ENCODE measurements around the gene PDCD2L. TPM values are rescaled to one million over a fixed set of nuclear protein-coding genes. Genes with fewer than 3 reads are reported as not detected.
A peak's percentile ranks its signal among the peaks of the same experiment; 100 is the strongest.
"Not testable (repeated sequence)": the region's sequence is repeated elsewhere in the genome, so short reads cannot be mapped to it uniquely, and the experiment has no call there.

The PDCD2L gene
- total RNA-seq, 6 experiments from 2014 or later = 8.8 to 13.3 (median 12.0) TPM

GRCh38 chr19:34397853-34398252, 6.3 kb upstream of the PDCD2L start:
- no peak overlapping the region for H3K27ac Mint-ChIP-seq
- no peak for DNase-seq
- no peaks in the 10 kb centered on the region for H3K4me1 Mint-ChIP-seq (ENCODE audit: low read depth)

GRCh38 chr19:34399886-34400285, 4.3 kb upstream of the PDCD2L start:
- Mint-ChIP-seq H3K27ac (no peak overlapping the region), H3K4me3 (no peak overlapping the region), H3K9me3 (no peaks in the 10 kb centered on the region), H3K36me3 (ENCODE audit: low read depth) (peaks cover 5% of the 10 kb centered on the region; the same call in 1 of the 2 replicates), H3K4me1 (ENCODE audit: low read depth) (0 out of 2 replicates have a peak, but pooled peaks cover 5% of the 10 kb centered on the region), H3K27me3 (ENCODE audit: insufficient read depth) (no peaks in the 10 kb centered on the region; the same call in 1 of the 2 replicates)
- no peak for DNase-seq
- no peak for TF ChIP-seq CTCF (IDR thresholded peaks at IDR 0.05)

More at GRCh38 chr19:34397853-34398252, 6.3 kb upstream of the PDCD2L start:
- no peaks in the 10 kb centered on the region; the same call in 1 of the 2 replicates for H3K27me3 Mint-ChIP-seq (ENCODE audit: insufficient read depth)
- TF ChIP-seq CTCF (IDR thresholded peaks at IDR 0.05) = no peak
- no peak overlapping the region for H3K4me3 Mint-ChIP-seq
- no peaks in the 10 kb centered on the region for H3K9me3 Mint-ChIP-seq
- peaks cover 5% of the 10 kb centered on the region; the same call in 1 of the 2 replicates for H3K36me3 Mint-ChIP-seq (ENCODE audit: low read depth)

GRCh38 chr19:34400844-34401243, 3.4 kb upstream of the PDCD2L start:
- H3K9me3 Mint-ChIP-seq; H3K27ac Mint-ChIP-seq; H3K27me3 Mint-ChIP-seq (ENCODE audit: insufficient read depth); DNase-seq; H3K4me3 Mint-ChIP-seq; H3K4me1 Mint-ChIP-seq (ENCODE audit: low read depth); H3K36me3 Mint-ChIP-seq (ENCODE audit: low read depth): not testable (repeated sequence)

- Mint-ChIP-seq H3K36me3 (ENCODE audit: low read depth) (peaks cover 5% of the 10 kb centered on the region; the same call in 1 of the 2 replicates), H3K27ac (no peak overlapping the region), H3K9me3 (no peaks in the 10 kb centered on the region), H3K4me1 (ENCODE audit: low read depth) (0 out of 2 replicates have a peak, but pooled peaks cover 5% of the 10 kb centered on the region), H3K4me3 (no peak overlapping the region), H3K27me3 (ENCODE audit: insufficient read depth) (no peaks in the 10 kb centered on the region; the same call in 1 of the 2 replicates)
- TF ChIP-seq CTCF (IDR thresholded peaks at IDR 0.05) = no peak
- DNase-seq = no peak
These were observed 2.1 kb upstream of the PDCD2L start for GRCh38 chr19:34402074-34402600.

- peaks cover 5% of the 10 kb centered on the region; the same call in 1 of the 2 replicates for H3K36me3 Mint-ChIP-seq (ENCODE audit: low read depth)
- 0 out of 2 replicates have a peak, but pooled peaks cover 5% of the 10 kb centered on the region for H3K4me1 Mint-ChIP-seq (ENCODE audit: low read depth)
- peak overlapping the region; percentile 91 for H3K4me3 Mint-ChIP-seq
- peak overlapping the region; percentile 86 for H3K27ac Mint-ChIP-seq
- H3K27me3 Mint-ChIP-seq (ENCODE audit: insufficient read depth) = no peaks in the 10 kb centered on the region; the same call in 1 of the 2 replicates
- no peak for DNase-seq
- H3K9me3 Mint-ChIP-seq = no peaks in the 10 kb centered on the region
- TF ChIP-seq CTCF (IDR thresholded peaks at IDR 0.05) = no peak
These were observed 453 bp upstream of the PDCD2L start for GRCh38 chr19:34403784-34404108.

- H3K27me3 Mint-ChIP-seq (ENCODE audit: insufficient read depth) = no peaks in the 10 kb centered on the region; the same call in 1 of the 2 replicates
- H3K9me3 Mint-ChIP-seq = no peaks in the 10 kb centered on the region
- H3K36me3 Mint-ChIP-seq (ENCODE audit: low read depth) = peaks cover 11% of the 10 kb centered on the region
- H3K4me3 Mint-ChIP-seq = no peak overlapping the region
- no peak for TF ChIP-seq CTCF (IDR thresholded peaks at IDR 0.05)
- DNase-seq = no peak
- H3K4me1 Mint-ChIP-seq (ENCODE audit: low read depth) = 0 out of 2 replicates have a peak, but pooled peaks cover 5% of the 10 kb centered on the region
- no peak overlapping the region for H3K27ac Mint-ChIP-seq
These were observed 1.9 kb downstream of the PDCD2L start for GRCh38 chr19:34405892-34406660.
